Vagina (tissue), 2 donors: Measurements from ENCODE around the gene ADGRV1. TPM values are rescaled to one million over a fixed set of nuclear protein-coding genes. Genes with fewer than 3 reads are reported as not detected.

Experiments used
- DNase-seq, 2 donors: peaks; one replicate each; pipeline ENCODE4 v3.0.0-alpha.2; 2017; ENCODE audit errors: extremely low spot score in 2 of 2
- H3K27ac ChIP-seq: fragments of 200-600 bp; sonication (generic); one replicate; pipeline ENCODE4 v1.5.1; 2019
- H3K27me3 ChIP-seq: fragments of 200-600 bp; sonication (generic); one replicate; pipeline ENCODE4 v1.5.1; 2019
- H3K36me3 ChIP-seq, 2 donors: fragments of 200-600 bp; sonication (generic); one replicate each; pipeline ENCODE4 v1.5.1; 2017 to 2019
- H3K4me1 ChIP-seq: fragments of 200-600 bp; sonication (generic); one replicate; pipeline ENCODE4 v1.5.1; 2019
- H3K4me3 ChIP-seq, 2 donors: fragments of 200-600 bp; sonication (generic); 1 replicate in 1 of 2; 2 replicates in 1 of 2; pipeline ENCODE4 v1.5.1; 2016 to 2019
- H3K9me3 ChIP-seq: fragments of 200-600 bp; sonication (generic); one replicate; pipeline ENCODE4 v1.5.1; 2019
- POLR2A ChIP-seq, 2 donors: fragments of 450-650 bp; IDR thresholded peaks; one replicate each; pipeline ENCODE4 v1.6.1; 2017; ENCODE audit warnings: antibody characterized with exemption in 2 of 2, mild to moderate bottlenecking in 2 of 2, moderate library complexity in 2 of 2
- POLR2AphosphoS5 ChIP-seq, 2 donors: sonication (generic); formaldehyde crosslinking; IDR thresholded peaks; one replicate each; pipeline ENCODE4 v1.9.0; 2017; ENCODE audit warnings: antibody characterized with exemption in 2 of 2, mild to moderate bottlenecking in 2 of 2, low read depth in 1 of 2; ENCODE audit not compliant: insufficient read depth in 1 of 2
- intact Hi-C: fragments of 100-400 bp; cut with DNase I; formaldehyde crosslinking; loops from one replicate; pipeline ENCODE4 v1.15.1; 2023
- total RNA-seq: library from RNA; depleted of rRNA; stranded (reverse); fragments of >200 nt; gene quantifications from one replicate; pipeline ENCODE4 v1.2.3, GENCODE V29; 2016
- TF ChIP-seq, protein P1 (sequence below), 3 experiments: fragments of 450-650 bp in 2 of 3; fragments of 200-600 bp in 1 of 3; sonication (generic) in 1 of 3; IDR thresholded peaks; one replicate each; pipeline ENCODE4 v1.5.1; 2017 to 2019; ENCODE audit warnings: antibody characterized with exemption in 3 of 3, mild to moderate bottlenecking in 2 of 3, moderate library complexity in 2 of 3

The ADGRV1 gene
- total RNA-seq, 1 donor from 2014 or later = 10.6 TPM

DNA sequence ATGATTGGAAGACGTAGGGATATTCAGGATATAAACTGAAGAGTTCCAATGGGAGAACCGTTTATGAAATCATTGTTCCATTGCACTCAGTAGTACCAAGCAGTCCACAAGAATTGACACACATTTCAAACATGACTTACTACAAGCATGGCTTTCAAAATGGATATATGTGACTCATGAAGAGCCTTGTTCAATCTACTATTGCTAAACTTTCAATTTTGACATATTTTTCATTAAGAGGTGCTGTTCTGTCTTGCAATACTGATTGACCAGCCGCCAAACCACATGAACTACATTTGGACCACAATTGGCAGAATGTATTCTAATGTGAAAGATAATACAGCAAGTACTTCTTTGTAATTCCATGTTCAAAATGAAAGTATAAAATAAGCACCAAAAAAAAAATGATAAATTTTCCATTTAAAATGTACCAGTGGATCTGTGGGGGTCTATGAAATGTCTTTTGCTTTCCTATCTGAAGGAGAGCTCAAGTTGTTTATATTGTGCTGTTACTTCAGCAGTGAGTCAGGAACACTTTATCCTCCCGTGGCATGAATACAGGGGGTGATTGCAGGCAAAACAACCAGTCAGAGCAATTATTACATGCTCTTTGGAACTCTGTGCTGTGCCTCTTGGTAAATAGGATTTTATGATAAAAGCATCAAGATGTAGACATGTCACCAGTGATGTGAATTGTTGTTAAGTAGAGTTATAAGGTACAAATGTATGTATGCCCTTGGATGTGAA, 458.5 kb downstream of the ADGRV1 start:
- no peak overlapping the region for H3K27ac ChIP-seq

DNA sequence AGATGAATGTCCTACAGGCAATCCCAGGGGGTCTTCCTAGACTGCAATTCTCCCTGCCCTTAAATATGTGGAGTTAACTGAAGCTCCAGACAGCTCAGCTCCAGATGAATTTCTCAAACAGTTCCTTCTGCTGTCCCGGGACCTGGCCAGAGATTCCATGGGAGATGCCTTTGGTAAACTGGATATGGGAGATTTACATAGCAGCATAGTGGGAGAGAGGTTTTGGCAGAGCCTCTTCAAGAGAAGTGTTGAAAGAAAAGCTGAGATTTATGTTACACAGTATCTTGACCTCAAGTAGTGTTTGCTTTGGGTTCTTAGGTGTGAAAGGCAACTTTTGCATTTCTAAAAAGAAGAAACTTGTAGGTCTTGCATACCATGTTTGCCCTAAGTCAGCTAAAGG, 459.6 kb downstream of the ADGRV1 start:
- Histone ChIP-seq H3K27ac (no peak overlapping the region), H3K27me3 (no peaks in the 10 kb centered on the region), H3K36me3 (no peaks in the 10 kb centered on the region), H3K4me1 (peaks cover 22% of the 10 kb centered on the region), H3K4me3 (no peak overlapping the region), H3K9me3 (no peaks in the 10 kb centered on the region)
- DNase-seq = no peak
- intact Hi-C loops = no loop called here
- TF ChIP-seq, protein P1, sequence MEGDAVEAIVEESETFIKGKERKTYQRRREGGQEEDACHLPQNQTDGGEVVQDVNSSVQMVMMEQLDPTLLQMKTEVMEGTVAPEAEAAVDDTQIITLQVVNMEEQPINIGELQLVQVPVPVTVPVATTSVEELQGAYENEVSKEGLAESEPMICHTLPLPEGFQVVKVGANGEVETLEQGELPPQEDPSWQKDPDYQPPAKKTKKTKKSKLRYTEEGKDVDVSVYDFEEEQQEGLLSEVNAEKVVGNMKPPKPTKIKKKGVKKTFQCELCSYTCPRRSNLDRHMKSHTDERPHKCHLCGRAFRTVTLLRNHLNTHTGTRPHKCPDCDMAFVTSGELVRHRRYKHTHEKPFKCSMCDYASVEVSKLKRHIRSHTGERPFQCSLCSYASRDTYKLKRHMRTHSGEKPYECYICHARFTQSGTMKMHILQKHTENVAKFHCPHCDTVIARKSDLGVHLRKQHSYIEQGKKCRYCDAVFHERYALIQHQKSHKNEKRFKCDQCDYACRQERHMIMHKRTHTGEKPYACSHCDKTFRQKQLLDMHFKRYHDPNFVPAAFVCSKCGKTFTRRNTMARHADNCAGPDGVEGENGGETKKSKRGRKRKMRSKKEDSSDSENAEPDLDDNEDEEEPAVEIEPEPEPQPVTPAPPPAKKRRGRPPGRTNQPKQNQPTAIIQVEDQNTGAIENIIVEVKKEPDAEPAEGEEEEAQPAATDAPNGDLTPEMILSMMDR (IDR thresholded peaks at IDR 0.05) = no peak
- TF ChIP-seq POLR2A (IDR thresholded peaks at IDR 0.05) = no peak
- no peak for TF ChIP-seq POLR2AphosphoS5 (IDR thresholded peaks at IDR 0.05; ENCODE audit: insufficient read depth in 1 of 2, low read depth in 1 of 2)

More for the DNA sequence above, 458.5 kb downstream of the ADGRV1 start:
- Histone ChIP-seq H3K9me3 (no peaks in the 10 kb centered on the region), H3K4me1 (peaks cover 12% of the 10 kb centered on the region), H3K4me3 (no peak overlapping the region), H3K27me3 (no peaks in the 10 kb centered on the region), H3K36me3 (no peaks in the 10 kb centered on the region)
- intact Hi-C loops = no loop called here
- TF ChIP-seq POLR2AphosphoS5 (IDR thresholded peaks at IDR 0.05; ENCODE audit: insufficient read depth in 1 of 2, low read depth in 1 of 2) = peak in 1 of 2 donors; percentile 77
- TF ChIP-seq, protein P1 (IDR thresholded peaks at IDR 0.05) = no peak
- no peak for DNase-seq

DNA sequence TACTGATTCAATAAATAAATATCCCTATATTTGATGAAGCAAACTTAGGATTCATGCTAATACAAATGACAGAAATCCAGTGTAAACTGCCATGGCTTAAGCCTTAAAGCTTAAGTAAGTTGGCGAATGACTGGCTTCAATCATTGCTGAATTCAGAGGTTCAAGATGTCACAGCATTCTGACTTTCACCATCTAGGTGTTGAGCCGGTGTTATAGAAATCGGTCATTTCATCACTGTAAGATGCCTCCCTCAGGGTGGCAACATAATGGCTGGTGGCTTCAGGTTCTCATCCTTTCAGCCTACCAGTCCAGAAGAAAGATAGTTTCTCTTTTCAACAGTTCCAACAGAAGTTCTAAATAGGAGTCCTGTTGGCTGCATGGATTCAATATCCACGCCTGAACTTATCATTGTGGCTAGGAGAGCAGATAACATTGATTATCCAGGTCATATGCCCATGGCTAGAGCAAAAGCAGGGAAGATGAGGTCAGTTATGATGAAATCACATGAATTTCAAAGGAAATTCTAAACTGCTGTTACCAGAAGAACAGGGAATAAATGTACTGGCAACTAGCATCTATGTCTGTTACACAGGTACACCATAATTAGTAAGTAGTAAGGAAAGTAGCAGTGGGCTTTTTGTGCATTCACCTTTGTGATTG, 460.2 kb downstream of the ADGRV1 start:
- no peak overlapping the region for H3K4me3 ChIP-seq
- no peaks in the 10 kb centered on the region for H3K9me3 ChIP-seq
- peaks cover 29% of the 10 kb centered on the region for H3K4me1 ChIP-seq
- TF ChIP-seq, protein P1 (IDR thresholded peaks at IDR 0.05) = no peak
- TF ChIP-seq POLR2A (IDR thresholded peaks at IDR 0.05) (no peak), POLR2AphosphoS5 (IDR thresholded peaks at IDR 0.05; ENCODE audit: insufficient read depth in 1 of 2, low read depth in 1 of 2) (no peak)
- intact Hi-C loops = no loop called here
- DNase-seq = no peak
- no peaks in the 10 kb centered on the region for H3K36me3 ChIP-seq
- H3K27me3 ChIP-seq = no peaks in the 10 kb centered on the region
- no peak overlapping the region for H3K27ac ChIP-seq

DNA sequence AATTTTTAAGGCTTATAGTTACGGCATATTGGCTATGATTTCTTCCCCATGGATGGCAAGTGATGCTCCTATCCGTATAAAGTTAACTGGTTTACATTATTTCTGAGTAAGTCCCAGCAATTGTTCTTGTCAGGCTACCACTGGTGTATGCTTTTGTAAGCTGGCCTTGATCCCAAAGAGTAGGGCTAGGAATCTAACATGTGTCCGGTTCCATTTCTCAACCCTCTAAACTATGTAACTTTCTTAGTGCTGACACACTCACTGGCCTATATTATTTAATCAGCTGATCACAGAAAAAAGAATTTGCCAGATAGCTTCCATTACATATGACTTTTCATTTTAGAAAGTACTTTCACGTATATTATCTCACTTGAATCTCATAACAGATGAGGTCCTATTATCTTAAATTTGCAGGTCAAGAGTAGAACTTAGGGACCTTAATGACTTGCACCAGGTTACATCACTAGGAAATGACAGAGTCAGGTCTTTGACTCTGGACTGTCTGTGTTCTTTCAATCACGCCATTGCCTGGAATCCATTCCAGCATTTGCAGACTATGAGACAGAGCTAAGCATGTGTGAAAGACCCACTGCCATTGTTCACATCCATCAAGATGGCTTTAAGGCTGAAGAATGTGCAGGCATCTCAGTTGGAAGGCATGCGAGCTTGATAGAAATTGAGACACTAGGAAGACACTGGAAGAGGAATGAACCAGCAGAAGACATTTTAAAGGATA, 461.6 kb downstream of the ADGRV1 start:
- no peak for DNase-seq
- no peaks in the 10 kb centered on the region for H3K36me3 ChIP-seq
- H3K9me3 ChIP-seq = no peaks in the 10 kb centered on the region
- intact Hi-C loops = no loop called here
- TF ChIP-seq, protein P1 (IDR thresholded peaks at IDR 0.05) = no peak
- no peak for TF ChIP-seq POLR2A (IDR thresholded peaks at IDR 0.05)
- no peak for TF ChIP-seq POLR2AphosphoS5 (IDR thresholded peaks at IDR 0.05; ENCODE audit: insufficient read depth in 1 of 2, low read depth in 1 of 2)
- no peak overlapping the region for H3K4me3 ChIP-seq
- peaks cover 43% of the 10 kb centered on the region for H3K4me1 ChIP-seq
- no peaks in the 10 kb centered on the region for H3K27me3 ChIP-seq
- H3K27ac ChIP-seq = no peak overlapping the region
